Sigmoid colon (tissue), 4 donors: ENCODE results near the gene HLA-F.

Source experiments
- EP300 ChIP-seq, 4 donors: sonication (generic); formaldehyde crosslinking; IDR thresholded peaks; one replicate each; pipeline ENCODE4 v1.6.1; 2017; ENCODE audit warnings: antibody characterized with exemption in 4 of 4
- POLR2A ChIP-seq, 2 donors: fragments of 450-650 bp; IDR thresholded peaks; one replicate each; pipeline ENCODE4 v1.6.1; 2016; ENCODE audit warnings: antibody characterized with exemption in 2 of 2, mild to moderate bottlenecking in 2 of 2, moderate library complexity in 2 of 2
- POLR2AphosphoS5 ChIP-seq, 4 donors: sonication (generic); formaldehyde crosslinking; IDR thresholded peaks; one replicate each; pipeline ENCODE4 v1.6.1; 2017; ENCODE audit warnings: antibody characterized with exemption in 4 of 4
- TF ChIP-seq, protein P1 (sequence below), 4 experiments: fragments of 450-650 bp in 3 of 4; fragments of 200-600 bp in 1 of 4; IDR thresholded peaks; one replicate each; pipeline ENCODE4 v1.5.1; 2016 to 2019; ENCODE audit warnings: antibody characterized with exemption in 4 of 4, mild to moderate bottlenecking in 3 of 4, moderate library complexity in 2 of 4

DNA sequence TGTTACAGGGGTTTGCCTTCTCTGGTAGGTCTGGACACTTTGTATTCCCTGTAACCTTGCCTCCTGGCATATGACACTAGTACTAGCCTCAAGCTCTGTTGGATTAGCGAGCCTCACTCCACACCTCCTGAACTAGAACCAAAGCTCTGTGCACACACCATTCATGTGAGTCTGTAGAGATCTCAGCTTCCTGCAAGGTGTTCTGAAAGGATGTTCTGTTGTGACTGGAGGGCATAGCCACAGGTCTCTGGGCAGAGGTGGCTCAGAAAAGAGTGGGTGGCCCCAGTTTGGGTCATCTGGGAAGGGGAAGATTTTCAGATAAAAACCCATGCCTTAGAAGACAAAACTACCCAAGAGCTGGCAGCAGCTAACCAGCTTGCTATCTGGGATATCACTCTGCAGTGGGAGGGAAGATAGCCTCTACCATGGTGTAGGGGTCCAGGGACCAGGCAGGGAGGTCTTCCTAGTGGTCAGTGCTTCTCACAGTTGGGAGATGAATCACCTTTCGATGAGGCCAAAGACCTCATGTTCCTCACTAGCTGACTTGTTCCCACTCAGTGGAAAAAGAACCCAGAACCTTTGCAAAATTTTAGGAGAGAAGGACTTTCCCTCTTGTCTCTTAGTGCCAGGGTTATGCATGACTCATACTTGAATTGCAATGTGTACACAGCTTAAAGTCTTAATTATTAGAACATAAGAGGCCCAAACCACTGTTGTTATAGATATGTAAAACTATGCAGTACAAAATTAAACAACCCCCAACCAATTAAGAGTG is 41.4 kb downstream of the HLA-F start:
- TF ChIP-seq, protein P1, sequence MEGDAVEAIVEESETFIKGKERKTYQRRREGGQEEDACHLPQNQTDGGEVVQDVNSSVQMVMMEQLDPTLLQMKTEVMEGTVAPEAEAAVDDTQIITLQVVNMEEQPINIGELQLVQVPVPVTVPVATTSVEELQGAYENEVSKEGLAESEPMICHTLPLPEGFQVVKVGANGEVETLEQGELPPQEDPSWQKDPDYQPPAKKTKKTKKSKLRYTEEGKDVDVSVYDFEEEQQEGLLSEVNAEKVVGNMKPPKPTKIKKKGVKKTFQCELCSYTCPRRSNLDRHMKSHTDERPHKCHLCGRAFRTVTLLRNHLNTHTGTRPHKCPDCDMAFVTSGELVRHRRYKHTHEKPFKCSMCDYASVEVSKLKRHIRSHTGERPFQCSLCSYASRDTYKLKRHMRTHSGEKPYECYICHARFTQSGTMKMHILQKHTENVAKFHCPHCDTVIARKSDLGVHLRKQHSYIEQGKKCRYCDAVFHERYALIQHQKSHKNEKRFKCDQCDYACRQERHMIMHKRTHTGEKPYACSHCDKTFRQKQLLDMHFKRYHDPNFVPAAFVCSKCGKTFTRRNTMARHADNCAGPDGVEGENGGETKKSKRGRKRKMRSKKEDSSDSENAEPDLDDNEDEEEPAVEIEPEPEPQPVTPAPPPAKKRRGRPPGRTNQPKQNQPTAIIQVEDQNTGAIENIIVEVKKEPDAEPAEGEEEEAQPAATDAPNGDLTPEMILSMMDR (IDR thresholded peaks at IDR 0.05), result no peak
- TF ChIP-seq POLR2AphosphoS5 (IDR thresholded peaks at IDR 0.05) (no peak), EP300 (IDR thresholded peaks at IDR 0.05) (no peak), POLR2A (IDR thresholded peaks at IDR 0.05) (no peak)
